ENCODE data around the gene FOXP1.

FOXP1 gene

DNA sequence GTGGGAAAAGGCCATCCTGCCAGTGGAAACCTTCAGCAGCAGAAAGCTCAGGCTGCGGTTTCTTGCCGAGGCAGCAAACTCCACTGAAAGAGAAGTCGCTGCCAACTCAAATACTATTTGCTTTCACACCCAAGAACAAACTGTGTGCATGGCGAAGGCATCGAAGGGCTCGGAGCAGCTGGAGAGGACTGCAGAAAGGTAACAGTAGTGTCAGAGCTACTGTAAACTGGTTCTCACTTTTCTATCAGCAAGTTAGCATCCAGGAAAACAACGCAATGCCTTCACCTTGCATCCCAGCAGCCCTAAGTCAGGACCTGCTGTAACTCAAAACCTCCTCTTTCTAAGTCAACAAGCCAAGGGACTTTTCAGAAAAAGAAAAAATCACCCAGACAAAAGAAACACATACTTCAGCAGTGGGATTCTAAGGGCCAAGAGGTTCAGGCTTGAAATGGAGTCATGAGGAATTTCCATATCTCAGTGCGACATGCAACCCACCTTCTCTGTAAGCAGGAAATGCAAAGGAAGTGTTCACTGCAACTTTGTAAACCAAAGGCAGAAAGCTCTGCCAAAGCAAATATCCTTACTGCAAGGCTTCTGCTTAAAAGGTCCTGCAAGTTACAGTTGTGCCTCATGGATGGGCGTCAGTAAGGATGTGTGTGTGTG, 193.5 kb downstream of the FOXP1 start:
- DNase-seq (ENCODE audit: low spot score in 2 of 2) (peak in 1 of 2 donors; percentile 48), ATAC-seq (no peak)
- H3K4me3 Mint-ChIP-seq = peak overlapping the region; percentile 24
- no peaks in the 10 kb centered on the region for H3K9me3 Mint-ChIP-seq
- peaks cover 11% of the 10 kb centered on the region for H3K36me3 Mint-ChIP-seq
- H3K4me1 Mint-ChIP-seq = peaks cover 28% of the 10 kb centered on the region
- H3K27ac Mint-ChIP-seq = no peak overlapping the region

DNA sequence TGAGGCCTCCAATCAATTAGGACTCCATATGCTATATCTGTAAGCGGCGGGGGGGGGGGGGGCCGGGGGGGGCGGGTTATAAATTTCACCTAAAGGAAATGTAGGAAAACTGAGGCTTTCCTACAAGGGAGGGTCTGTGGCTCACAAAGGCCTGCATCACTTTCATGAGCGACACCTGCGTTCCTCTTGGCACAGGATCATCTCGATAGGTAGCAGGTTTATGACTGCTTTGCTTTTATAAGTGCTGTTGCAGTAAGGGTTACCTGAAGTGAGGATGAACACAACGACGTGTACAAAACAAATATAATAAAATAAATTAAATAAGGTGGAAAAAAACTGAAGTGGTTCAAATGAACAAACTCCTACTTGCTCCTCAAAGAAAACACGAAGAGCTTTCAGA, 194.3 kb downstream of the FOXP1 start:
- peaks cover 35% of the 10 kb centered on the region for H3K4me1 Mint-ChIP-seq

DNA sequence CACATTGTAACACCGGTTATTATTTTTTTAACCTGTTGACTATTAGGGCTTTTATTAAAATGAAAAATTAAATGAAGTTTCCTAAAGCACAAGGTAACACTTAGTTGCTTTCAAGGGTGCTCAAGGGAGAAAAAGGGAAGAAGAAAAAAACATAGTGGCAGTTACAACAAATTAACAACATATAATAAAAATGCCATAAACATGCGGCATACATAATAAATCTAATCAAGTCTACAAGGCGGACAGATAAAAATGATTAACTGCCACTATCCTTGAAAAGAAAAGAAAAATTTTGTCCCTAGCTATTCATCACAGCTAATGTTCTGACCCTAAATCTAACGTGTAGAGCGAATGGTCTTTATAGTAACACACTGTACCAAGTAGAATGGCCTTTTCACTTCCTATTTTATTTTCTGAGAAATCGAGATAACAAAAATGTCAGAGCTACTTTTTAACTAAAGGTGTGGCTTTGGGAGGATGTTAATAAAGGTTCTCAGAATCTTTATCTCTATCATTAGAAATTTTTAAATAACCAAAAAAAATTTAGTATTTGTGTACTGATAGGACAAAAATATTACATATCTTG, 194.9 kb downstream of the FOXP1 start:
- H3K36me3 Mint-ChIP-seq = peaks cover 6% of the 10 kb centered on the region
- no peak overlapping the region for H3K4me3 Mint-ChIP-seq
- H3K27ac Mint-ChIP-seq = no peak overlapping the region
- ATAC-seq = no peak
- no peaks in the 10 kb centered on the region for H3K9me3 Mint-ChIP-seq
- DNase-seq (ENCODE audit: low spot score in 2 of 2) = no peak
- H3K4me1 Mint-ChIP-seq = peaks cover 41% of the 10 kb centered on the region

More for the DNA sequence above, 194.3 kb downstream of the FOXP1 start:
- DNase-seq (ENCODE audit: low spot score in 2 of 2) = no peak
- Mint-ChIP-seq H3K36me3 (peaks cover 10% of the 10 kb centered on the region), H3K4me3 (no peak overlapping the region), H3K27ac (no peak overlapping the region), H3K9me3 (no peaks in the 10 kb centered on the region)
- no peak for ATAC-seq

DNA sequence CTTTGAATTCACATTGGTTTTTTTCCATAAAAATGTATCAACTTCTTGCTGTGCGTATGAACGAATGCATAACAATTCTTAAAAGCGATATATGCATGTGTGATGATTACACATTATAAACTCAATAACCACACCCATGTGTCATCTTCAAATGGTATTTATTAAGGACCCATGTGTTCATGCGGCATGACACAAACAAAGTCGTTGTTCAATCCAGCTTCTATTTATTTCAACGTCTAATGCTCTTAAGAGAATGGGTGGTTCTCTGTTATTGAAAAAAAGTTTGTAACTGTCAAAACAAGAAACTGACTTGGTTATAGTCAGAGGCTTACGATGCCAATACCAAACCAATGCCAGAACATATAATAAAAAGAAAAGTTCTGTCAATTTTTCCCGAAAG, 195.9 kb downstream of the FOXP1 start:
- Mint-ChIP-seq H3K4me3 (no peak overlapping the region), H3K4me1 (peaks cover 51% of the 10 kb centered on the region), H3K36me3 (no peaks in the 10 kb centered on the region), H3K27ac (no peak overlapping the region), H3K9me3 (no peaks in the 10 kb centered on the region)
- ATAC-seq (no peak), DNase-seq (ENCODE audit: low spot score in 2 of 2) (no peak)

DNA sequence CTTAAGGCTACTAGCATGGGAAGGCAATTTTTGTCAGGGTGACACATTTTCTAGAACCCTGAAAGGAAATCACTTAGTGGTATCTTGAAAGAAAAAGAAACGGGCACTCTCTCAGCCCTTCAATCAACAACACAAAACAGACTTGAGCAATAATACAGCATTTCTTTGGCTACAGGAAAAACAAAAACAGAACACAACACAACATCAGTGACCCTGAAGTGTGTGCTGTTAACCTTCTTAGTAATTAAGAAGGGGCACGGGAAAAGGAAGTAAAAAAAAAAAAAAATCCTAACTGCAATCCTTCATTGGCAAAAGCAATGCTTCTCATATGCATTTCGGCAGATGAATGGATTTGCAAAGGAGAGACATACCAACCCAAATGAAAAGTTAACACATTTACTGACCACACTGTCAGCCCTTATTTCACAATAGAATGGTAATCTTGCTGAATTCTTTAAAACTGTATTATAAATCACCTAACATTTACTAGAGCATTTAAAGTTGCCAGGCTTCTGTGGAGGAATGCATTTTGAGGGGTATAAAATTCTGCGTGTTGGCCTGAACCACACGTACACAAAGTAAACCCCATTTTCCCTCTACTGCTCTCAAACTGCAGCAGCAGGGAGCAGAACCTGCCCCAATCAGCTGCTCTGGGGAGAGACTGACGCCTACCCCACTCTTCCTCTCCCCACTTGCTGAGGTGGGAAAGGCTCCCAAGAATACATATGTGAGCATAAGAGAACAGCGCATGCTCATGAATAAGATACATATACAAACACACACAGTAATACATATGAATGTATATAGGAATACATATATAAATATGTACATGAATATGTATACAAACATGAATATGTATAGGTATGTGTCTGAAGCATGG, 198.5 kb downstream of the FOXP1 start:
- ATAC-seq (no peak), DNase-seq (ENCODE audit: low spot score in 2 of 2) (no peak)
- Mint-ChIP-seq H3K36me3 (peaks cover 6% of the 10 kb centered on the region), H3K4me1 (peaks cover 50% of the 10 kb centered on the region), H3K27ac (no peak overlapping the region), H3K4me3 (no peak overlapping the region), H3K9me3 (no peaks in the 10 kb centered on the region)

DNA sequence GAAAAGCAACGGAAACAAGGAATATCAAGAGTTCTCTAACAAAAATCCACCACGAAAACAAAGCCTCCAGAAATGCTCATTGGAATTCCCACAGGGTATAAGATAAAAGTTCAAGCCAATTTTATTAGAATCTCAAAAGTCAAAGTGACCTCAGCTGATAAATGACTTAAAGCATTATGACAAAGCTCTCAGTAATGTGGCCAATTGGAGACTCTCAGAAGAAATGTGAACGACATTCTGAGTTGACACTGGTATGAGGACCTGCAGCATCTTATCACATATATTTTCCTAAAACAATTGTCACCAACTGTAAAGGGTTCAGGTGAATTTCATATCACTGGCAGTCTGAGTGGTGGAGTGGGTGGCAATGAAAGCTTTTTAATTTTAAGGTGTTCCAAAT, 199.1 kb downstream of the FOXP1 start:
- Mint-ChIP-seq H3K9me3 (no peaks in the 10 kb centered on the region), H3K27ac (no peak overlapping the region), H3K4me3 (no peak overlapping the region), H3K4me1 (peaks cover 52% of the 10 kb centered on the region), H3K36me3 (peaks cover 6% of the 10 kb centered on the region)
- ATAC-seq (peak; percentile 40), DNase-seq (ENCODE audit: low spot score in 2 of 2) (no peak)

DNA sequence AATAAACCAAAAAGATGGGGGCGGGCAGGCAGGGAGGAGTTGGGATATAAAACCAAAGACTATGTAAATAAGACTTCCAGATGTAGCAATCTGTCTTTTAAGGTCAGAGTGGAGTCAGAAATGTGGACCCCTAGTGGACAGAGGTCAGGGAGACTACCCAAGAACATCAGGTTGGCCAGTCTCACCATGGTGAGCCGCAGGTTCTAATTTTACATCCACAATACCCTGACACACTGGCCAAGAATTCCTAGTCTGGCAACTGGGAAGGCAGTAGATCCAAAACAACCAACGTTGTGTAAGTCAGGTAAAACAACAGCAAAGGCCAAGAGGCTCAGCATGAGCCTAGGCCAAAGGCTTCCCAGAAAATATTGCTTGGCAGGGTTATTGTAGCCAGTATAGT, 203.4 kb downstream of the FOXP1 start:
- Mint-ChIP-seq H3K36me3 (peaks cover 6% of the 10 kb centered on the region), H3K4me3 (no peak overlapping the region), H3K27ac (peak overlapping the region; percentile 44), H3K9me3 (no peaks in the 10 kb centered on the region), H3K4me1 (peaks cover 41% of the 10 kb centered on the region)
- DNase-seq (ENCODE audit: low spot score in 2 of 2) = no peak
- no peak for ATAC-seq

DNA sequence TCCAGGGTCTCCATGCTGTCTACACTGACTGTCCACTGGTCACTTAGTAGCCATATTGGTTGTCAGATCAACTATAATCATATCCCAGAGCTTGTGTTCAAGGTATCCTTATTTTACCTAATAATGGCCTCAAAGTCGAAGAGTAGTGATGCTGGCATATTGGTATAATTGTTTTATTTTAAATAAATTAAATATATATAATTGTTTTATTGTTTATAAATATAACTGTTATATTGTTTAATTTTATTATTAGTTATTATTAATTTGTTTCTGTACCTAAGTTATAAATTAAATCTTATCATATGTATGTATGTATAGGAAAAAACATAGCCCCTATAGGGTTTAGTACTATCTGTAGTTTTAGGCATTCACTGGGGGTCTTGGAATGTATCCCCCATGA, 205.0 kb downstream of the FOXP1 start:
- no peak for DNase-seq (ENCODE audit: low spot score in 2 of 2)
- no peak for ATAC-seq
- Mint-ChIP-seq H3K4me3 (no peak overlapping the region), H3K27ac (no peak overlapping the region), H3K36me3 (peaks cover 6% of the 10 kb centered on the region), H3K4me1 (peaks cover 25% of the 10 kb centered on the region), H3K9me3 (no peaks in the 10 kb centered on the region)

DNA sequence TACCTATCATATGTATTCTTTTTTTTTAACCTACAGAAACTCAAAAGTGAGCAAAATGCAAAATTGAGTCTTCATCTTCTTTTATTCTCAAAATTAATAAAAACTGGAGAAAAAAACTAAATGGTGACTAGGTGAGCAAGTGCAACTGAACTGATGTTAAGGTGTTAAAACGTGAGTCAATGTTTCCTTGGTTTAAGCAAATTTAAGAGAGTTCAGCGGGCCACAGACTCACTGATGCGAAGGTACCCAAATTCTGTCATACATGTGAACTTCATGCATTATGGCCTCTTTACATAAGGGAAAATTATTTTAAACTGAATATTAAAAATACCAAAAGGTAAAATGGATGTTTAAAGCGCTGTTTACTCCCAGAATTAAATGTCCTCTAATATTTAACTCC, 206.6 kb downstream of the FOXP1 start:
- Mint-ChIP-seq H3K4me3 (no peak overlapping the region), H3K9me3 (no peaks in the 10 kb centered on the region), H3K36me3 (peaks cover 6% of the 10 kb centered on the region), H3K27ac (no peak overlapping the region), H3K4me1 (peaks cover 16% of the 10 kb centered on the region)
- ATAC-seq = peak; percentile 42
- DNase-seq (ENCODE audit: low spot score in 2 of 2) = no peak

DNA sequence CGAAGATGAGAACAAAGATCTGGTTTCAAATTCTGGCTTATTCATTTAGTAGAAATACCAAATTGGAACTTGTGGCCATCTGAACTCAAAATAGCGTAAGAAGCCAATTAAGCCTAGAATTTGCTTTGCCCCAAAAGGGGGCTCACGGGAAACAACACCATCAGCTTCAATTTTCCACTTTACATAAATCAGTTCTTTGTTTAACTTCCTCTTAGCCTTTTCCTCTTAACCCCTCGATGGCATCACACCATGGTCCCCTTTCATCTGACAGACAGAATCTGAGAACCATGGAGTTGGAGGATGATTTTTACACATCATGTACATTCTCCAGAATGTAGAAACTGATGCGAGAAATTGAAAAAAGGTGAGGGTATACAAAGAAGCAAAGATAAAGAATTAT, 207.0 kb downstream of the FOXP1 start:
- ATAC-seq (no peak), DNase-seq (ENCODE audit: low spot score in 2 of 2) (no peak)
- no peaks in the 10 kb centered on the region for H3K9me3 Mint-ChIP-seq
- peaks cover 13% of the 10 kb centered on the region for H3K4me1 Mint-ChIP-seq
- no peak overlapping the region for H3K4me3 Mint-ChIP-seq
- no peak overlapping the region for H3K27ac Mint-ChIP-seq
- peaks cover 6% of the 10 kb centered on the region for H3K36me3 Mint-ChIP-seq

DNA sequence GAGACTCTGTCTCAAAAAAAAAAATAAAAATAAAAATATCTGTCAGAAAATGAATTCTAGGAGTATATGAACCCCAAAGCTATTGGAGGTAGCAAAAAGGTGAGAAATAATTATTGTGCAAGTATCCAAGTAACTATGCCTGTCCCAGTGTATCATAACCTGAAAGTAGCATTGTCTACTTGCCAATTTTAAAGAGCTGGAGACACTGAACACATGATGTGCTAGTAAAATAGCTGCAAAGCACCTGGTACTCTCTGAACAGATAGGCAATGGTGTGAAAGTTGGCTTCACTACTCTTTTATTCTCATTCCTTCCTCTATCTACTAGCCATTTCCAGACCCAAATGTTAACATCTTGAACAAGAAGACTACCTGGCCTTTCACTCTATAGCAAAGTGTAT, 208.9 kb downstream of the FOXP1 start:
- Mint-ChIP-seq H3K4me1 (no peaks in the 10 kb centered on the region), H3K36me3 (no peaks in the 10 kb centered on the region), H3K27ac (no peak overlapping the region), H3K4me3 (no peak overlapping the region), H3K9me3 (no peaks in the 10 kb centered on the region)
- no peak for DNase-seq (ENCODE audit: low spot score in 2 of 2)
- ATAC-seq = no peak

DNA sequence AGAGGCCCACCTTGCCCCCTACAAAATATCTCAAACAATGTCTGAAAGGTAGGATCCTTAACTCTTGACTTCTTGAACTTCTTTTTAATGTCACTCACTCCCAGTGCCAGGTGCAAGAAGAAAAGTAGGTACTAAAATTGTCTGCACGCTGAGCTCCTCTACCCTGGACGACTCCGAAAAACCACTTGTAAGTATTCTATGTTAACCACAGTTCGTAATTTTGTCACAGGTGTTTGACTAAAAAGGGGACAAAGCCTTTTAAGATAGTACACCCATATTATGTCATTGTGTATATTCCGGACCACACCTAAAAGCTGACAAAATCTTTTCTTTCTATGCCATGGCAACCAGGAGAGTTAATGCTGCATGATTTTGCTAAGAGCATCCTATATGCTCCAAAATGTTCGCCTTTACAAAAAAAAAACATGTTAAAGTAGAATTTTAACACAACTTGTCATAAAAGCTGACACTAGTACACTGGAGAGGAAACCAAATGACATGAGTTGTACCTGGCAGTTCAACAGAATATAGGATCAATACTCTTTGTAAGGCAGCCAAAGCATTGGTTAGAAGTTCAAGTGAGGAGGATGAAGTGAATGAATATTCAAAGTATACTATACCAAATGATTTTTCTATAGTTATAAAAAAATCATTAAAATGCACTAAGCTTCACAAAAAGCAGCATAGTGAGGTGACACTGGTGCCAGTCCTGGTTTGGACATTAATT, 210.5 kb downstream of the FOXP1 start:
- no peaks in the 10 kb centered on the region for H3K9me3 Mint-ChIP-seq
- no peaks in the 10 kb centered on the region for H3K36me3 Mint-ChIP-seq
- peak; percentile 65 for ATAC-seq
- no peaks in the 10 kb centered on the region for H3K4me1 Mint-ChIP-seq
- DNase-seq (ENCODE audit: low spot score in 2 of 2) = no peak
- no peak overlapping the region for H3K27ac Mint-ChIP-seq
- H3K4me3 Mint-ChIP-seq = no peak overlapping the region

DNA sequence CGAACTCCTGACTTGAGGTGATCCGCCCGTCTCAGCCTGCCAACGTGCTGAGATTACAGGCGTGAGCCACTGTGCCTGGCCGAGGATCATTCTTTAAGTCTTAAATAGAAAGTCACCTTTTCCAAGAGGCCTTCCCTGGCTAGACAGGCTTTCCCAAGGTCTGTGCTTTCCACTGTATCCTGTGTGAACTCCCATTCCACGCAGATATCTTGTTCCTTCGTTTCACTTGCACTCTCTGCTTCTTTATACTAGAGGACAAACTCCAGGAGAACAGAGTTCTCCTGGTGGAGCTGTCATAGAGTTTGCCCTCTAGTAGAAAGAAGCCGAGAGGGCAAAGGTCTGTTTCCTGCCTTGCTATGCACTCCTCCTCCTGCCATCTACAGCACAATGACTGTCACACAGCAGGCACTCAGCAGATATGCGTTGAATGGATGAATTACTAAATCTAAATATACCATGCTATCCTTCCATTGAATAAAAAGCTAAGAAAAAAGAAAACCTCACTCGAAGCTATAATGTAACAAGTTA, 211.2 kb downstream of the FOXP1 start:
- Mint-ChIP-seq H3K27ac (no peak overlapping the region), H3K9me3 (no peaks in the 10 kb centered on the region), H3K4me3 (no peak overlapping the region), H3K4me1 (peaks cover 2% of the 10 kb centered on the region), H3K36me3 (no peaks in the 10 kb centered on the region)
- DNase-seq (ENCODE audit: low spot score in 2 of 2) (no peak), ATAC-seq (no peak)

DNA sequence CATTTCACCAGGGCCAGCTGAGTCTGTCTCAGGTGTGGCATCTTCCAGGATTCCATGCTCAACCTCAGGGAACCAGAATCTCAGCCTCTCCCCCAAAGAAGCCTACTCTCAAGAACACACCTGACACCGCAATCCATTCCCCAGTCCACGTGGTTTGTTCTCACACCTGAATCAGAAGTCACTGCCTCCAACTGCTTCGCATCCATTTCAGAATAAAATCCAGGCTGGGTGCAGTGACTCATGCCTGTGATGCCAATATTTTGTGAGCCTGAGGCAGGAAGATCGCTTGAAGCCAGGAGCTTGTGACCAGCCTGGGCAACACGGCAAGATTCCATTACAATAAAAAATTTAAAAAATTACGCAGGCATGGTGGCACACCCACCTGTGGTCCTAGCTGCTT, 212.2 kb downstream of the FOXP1 start:
- H3K4me1 Mint-ChIP-seq = peaks cover 7% of the 10 kb centered on the region
- ATAC-seq = no peak
- no peak for DNase-seq (ENCODE audit: low spot score in 2 of 2)
- H3K9me3 Mint-ChIP-seq = no peaks in the 10 kb centered on the region
- no peaks in the 10 kb centered on the region for H3K36me3 Mint-ChIP-seq
- H3K4me3 Mint-ChIP-seq = no peak overlapping the region
- no peak overlapping the region for H3K27ac Mint-ChIP-seq

DNA sequence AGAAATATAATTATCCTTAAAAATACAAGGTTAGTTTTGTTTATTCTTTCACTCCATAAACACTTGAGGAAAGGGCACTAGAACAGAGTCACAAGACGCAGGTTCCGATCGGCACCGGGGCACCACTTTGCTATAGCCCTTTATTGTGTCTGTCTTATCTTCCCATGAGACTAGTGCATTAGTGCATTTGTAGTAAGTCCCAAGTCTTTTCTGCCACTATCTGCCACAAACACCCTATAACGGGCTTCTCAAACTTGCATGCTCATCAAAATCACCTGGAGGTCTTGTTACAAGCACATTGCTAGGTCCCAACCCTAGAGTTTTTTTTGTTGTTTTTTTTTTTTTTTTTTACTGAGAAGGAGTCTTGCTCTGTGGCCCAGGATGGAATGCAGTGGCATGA, 213.1 kb downstream of the FOXP1 start:
- DNase-seq (ENCODE audit: low spot score in 2 of 2) (no peak), ATAC-seq (no peak)
- Mint-ChIP-seq H3K36me3 (no peaks in the 10 kb centered on the region), H3K4me1 (peaks cover 7% of the 10 kb centered on the region), H3K4me3 (no peak overlapping the region), H3K27ac (no peak overlapping the region), H3K9me3 (no peaks in the 10 kb centered on the region)

Measured in stimulated activated effector memory CD8-positive, alpha-beta T cell treated with anti-CD3 and anti-CD28 coated beads, Interleukin-12 subunit alpha, Interleukin-12 subunit beta, amount 100 ng/mL, for 72 hours (primary cell).